GM19035 (cell line): ENCODE results near the gene CCRL2.

ENCODE experiments used
- ATAC-seq: cut with Tn5 transposase; IDR thresholded peaks from one replicate; pipeline ENCODE4 v1.9.1; 2021; ENCODE audit not compliant: unreplicated experiment

The CCRL2 gene

GRCh38 chr3:46455231-46456115 is 48.4 kb downstream of the CCRL2 start:
- ATAC-seq = no peak

GRCh38 chr3:46456118-46456517 is 49.1 kb downstream of the CCRL2 start:
- no peak for ATAC-seq
